Subcutaneous adipose tissue (tissue), 4 donors: ENCODE measurements around the gene GAB3. TPM values are rescaled to one million over a fixed set of nuclear protein-coding genes. Genes with fewer than 3 reads are reported as not detected.

Experiments used
- total RNA-seq, 4 donors: library from RNA; depleted of rRNA; stranded (reverse); fragments of >200 nt; gene quantifications; one replicate each; pipeline ENCODE4 v1.1.0, GENCODE V29; 2016
- TF ChIP-seq, protein P1 (sequence below): fragments of 450-650 bp; IDR thresholded peaks from one replicate; pipeline ENCODE4 v1.5.1; 2016; ENCODE audit warnings: low read depth, mild to moderate bottlenecking, control low read depth, antibody characterized with exemption, moderate library complexity

Gene GAB3
- total RNA-seq, 4 donors from 2014 or later: 8.6 to 18.9 (median 13.0) TPM

DNA sequence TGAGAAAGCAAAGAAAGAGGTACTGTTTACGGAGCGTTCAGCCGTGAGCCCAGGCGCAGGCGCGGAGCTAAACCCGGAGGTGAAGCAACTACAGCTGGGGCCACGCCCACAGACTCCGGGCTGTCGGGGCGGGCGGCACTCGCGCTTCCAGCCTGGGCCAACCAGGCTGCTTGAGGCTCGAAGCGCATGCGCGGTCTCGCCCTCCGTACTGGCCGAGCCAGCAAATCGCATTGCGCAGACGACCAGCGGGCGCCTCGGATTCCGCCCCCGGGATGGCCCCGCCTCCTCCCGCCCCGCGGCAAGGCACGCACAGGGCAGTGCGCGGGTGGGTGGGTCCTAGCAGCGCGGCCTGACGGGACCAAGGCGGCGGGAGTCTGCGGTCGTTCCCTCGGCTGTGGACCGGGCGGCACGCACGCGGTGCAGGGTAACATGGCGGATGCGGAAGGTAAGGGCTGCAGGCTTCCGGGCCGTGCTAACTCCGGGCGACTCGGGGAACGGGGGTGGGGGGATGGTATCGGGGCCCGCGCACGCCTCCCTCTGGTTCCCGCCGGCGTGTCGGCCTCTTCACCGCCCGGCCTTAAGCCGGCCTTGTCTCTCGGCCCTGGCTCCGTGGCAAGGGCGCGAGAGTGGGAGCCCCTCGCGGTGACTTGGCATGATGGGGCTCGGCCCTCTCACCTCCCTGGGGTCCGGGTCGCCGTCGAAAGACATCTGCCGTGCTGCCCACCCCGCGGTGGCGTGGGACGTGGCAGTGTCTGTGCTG, 11.8 kb upstream of the GAB3 start, which contains the start of gene DKC1:
DKC1 (plus strand) TSS at position 328 of the 760 bp plus-strand sequence; CDS start at position 430, 102 bp downstream.
- TF ChIP-seq, protein P1, sequence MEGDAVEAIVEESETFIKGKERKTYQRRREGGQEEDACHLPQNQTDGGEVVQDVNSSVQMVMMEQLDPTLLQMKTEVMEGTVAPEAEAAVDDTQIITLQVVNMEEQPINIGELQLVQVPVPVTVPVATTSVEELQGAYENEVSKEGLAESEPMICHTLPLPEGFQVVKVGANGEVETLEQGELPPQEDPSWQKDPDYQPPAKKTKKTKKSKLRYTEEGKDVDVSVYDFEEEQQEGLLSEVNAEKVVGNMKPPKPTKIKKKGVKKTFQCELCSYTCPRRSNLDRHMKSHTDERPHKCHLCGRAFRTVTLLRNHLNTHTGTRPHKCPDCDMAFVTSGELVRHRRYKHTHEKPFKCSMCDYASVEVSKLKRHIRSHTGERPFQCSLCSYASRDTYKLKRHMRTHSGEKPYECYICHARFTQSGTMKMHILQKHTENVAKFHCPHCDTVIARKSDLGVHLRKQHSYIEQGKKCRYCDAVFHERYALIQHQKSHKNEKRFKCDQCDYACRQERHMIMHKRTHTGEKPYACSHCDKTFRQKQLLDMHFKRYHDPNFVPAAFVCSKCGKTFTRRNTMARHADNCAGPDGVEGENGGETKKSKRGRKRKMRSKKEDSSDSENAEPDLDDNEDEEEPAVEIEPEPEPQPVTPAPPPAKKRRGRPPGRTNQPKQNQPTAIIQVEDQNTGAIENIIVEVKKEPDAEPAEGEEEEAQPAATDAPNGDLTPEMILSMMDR: no peak

- TF ChIP-seq, protein P1: no peak
These were observed 11.2 kb upstream of the GAB3 start for GRCh38 chrX:154761977-154762536.

GRCh38 chrX:154758696-154759095, 7.8 kb upstream of the GAB3 start:
- TF ChIP-seq, protein P1: no peak

- TF ChIP-seq, protein P1: no peak
These were observed 893 bp upstream of the GAB3 start for GRCh38 chrX:154751669-154752271.

DNA sequence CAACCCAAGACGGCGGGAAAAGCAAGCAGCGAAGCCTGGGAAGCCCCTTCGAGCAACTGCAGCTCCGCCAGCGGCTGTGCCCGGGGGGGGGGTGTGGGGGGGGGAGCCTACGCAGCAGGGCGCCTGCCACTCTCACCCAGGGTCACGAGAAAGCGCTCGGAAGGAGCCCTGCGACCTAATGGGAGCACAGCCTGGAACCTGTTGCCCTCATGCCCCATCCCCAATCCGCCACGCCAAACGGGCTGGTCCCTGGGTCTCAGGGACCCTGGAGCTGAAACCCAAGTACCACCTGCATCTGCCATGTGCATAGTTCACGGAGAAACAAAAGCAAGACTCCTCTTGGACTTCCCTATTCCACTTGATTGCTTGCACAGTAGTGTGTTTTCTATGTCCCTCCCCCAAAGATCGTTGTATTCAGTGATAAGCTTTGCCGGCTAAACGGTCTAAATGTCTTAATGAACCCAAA, 359 bp upstream of the GAB3 start:
- TF ChIP-seq, protein P1: no peak

DNA sequence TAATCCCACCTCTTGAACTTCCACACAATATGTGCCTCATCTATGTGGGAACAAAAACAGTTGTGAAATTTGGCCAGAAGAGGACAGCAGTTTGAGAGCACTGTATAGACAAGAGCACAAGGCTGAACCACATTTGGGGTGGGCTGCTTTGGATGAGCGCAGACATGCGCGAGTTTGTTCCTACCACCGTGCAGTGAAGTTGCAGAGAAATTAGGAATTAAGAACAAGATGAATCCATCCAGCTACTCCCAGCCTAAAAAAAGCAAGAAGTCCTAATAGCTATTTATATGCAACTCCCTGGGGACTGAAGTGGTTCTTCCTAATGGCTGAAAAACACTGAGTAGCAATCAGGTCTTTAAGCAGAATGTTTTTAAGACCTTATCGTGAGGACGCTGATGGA, 1.0 kb downstream of the GAB3 start:
- TF ChIP-seq, protein P1: no peak

GRCh38 chrX:154748712-154749339, 2.1 kb downstream of the GAB3 start:
- TF ChIP-seq, protein P1: no peak
